ENCODE data around the gene CNMD.

GRCh38 chr13:52659340-52659739, 80.3 kb downstream of the CNMD start:
- TF ChIP-seq, protein P1, sequence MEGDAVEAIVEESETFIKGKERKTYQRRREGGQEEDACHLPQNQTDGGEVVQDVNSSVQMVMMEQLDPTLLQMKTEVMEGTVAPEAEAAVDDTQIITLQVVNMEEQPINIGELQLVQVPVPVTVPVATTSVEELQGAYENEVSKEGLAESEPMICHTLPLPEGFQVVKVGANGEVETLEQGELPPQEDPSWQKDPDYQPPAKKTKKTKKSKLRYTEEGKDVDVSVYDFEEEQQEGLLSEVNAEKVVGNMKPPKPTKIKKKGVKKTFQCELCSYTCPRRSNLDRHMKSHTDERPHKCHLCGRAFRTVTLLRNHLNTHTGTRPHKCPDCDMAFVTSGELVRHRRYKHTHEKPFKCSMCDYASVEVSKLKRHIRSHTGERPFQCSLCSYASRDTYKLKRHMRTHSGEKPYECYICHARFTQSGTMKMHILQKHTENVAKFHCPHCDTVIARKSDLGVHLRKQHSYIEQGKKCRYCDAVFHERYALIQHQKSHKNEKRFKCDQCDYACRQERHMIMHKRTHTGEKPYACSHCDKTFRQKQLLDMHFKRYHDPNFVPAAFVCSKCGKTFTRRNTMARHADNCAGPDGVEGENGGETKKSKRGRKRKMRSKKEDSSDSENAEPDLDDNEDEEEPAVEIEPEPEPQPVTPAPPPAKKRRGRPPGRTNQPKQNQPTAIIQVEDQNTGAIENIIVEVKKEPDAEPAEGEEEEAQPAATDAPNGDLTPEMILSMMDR (conservative IDR thresholded peaks at IDR 0.05; ENCODE audit: low read depth, low read length), result no peak
- TF ChIP-seq POLR2A (IDR thresholded peaks at IDR 0.05; ENCODE audit: low read depth, low read length) (no peak), MXI1 (IDR thresholded peaks at IDR 0.05; ENCODE audit: borderline replicate concordance, low read depth, low read length) (no peak), RFX5 (IDR thresholded peaks at IDR 0.05; ENCODE audit: low read depth, low read length) (no peak), SMC3 (IDR thresholded peaks at IDR 0.05; ENCODE audit: low read depth, low read length) (no peak), MAZ (IDR thresholded peaks at IDR 0.05; ENCODE audit: borderline replicate concordance, low read depth, low read length) (no peak), BHLHE40 (IDR thresholded peaks at IDR 0.05; ENCODE audit: low read depth, low read length) (no peak), FOS (IDR thresholded peaks at IDR 0.05; ENCODE audit: low read depth, low read length) (no peak), RAD21 (IDR thresholded peaks at IDR 0.05; ENCODE audit: low read length) (no peak)
